GM18505 (cell line): ENCODE data around the gene ZNF469.

Experiments used
- ATAC-seq: cut with Tn5 transposase; IDR thresholded peaks from one replicate; pipeline ENCODE4 v1.9.1; 2021; ENCODE audit not compliant: unreplicated experiment
- POLR2A ChIP-seq: IDR thresholded peaks from 4 replicates; pipeline ENCODE4 v1.6.1; 2011; ENCODE audit warnings: borderline replicate concordance; ENCODE audit not compliant: insufficient read depth, insufficient read length; ENCODE audit errors: extremely low read depth

The ZNF469 gene

GRCh38 chr16:88363239-88363891 lies 19.4 kb upstream of the ZNF469 start:
- no peak for ATAC-seq
- TF ChIP-seq POLR2A: no peak

DNA sequence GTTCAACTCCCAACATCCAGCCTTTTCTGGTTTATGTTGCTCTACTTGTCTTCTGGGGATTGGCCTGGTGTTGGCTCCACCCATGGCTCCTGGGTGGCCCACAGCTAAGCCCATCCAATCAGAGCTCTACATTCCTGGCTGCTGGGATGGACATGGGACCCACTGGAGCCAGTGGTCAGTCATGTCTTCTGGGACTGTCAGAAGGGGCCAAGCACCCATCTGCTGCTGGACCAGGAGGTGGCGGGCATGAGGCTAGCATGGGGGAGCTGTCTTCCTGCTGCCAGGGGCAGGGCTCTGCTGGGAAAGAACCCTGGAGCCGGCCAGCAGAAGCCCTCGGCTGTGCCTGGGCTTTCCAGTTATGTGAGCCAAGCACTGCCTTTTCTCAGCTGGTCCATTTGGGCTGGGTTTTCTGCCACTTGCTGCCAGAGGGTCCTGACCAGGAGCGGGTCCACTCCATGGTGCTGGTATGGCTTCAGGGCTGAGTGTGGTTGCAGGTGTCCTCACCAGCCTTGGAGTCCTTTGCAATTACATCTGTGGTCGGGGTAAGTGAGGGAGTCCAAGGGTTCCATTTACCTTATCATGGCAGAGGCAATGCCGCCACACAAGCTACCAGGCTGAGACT lies 17.4 kb upstream of the ZNF469 start:
- ATAC-seq: no peak
- no peak for TF ChIP-seq POLR2A

- no peak for ATAC-seq
Measured at GRCh38 chr16:88366032-88366703, 16.6 kb upstream of the ZNF469 start.

DNA sequence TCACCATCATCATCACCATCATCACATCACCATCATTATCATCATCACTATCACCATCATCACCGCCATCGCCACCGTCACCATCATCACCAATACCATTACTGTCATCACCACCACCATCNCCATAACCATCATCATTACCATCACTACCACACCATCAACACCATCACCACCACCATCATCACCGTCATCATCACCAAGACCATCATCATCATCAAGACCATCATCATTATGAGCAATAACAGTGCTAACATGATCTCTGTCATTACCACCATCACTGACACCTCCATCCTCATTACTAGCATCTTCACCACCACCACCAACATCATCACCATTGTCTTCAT lies 16.1 kb upstream of the ZNF469 start:
- no peak for TF ChIP-seq POLR2A
- ATAC-seq: no peak

More at GRCh38 chr16:88366032-88366703, 16.6 kb upstream of the ZNF469 start:
- no peak for TF ChIP-seq POLR2A

- no peak for ATAC-seq
- no peak for TF ChIP-seq POLR2A
Measured at GRCh38 chr16:88367560-88367959, 15.2 kb upstream of the ZNF469 start.

GRCh38 chr16:88368036-88368435 lies 14.7 kb upstream of the ZNF469 start:
- ATAC-seq: no peak
- TF ChIP-seq POLR2A: no peak

DNA sequence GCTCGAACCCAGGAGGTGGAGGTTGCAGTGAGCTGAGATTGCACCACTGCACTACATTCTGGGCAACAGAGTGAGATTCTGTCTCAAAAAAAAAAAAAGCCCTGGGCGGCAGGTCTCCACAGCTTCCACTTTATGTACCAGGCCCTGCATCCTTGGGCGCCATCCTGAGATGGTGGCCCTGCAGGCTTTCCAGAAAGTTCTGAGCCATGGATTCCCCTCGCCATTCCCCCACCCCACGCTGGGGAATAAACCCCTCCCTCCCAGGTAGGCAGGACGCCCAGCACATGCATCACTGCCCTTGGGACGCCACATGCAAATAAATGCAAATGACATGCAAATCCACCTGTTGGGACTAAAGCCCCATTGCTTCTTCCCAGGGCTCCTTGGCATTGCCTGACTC lies 13.8 kb upstream of the ZNF469 start:
- TF ChIP-seq POLR2A: no peak
- no peak for ATAC-seq

GRCh38 chr16:88369447-88370008 lies 13.2 kb upstream of the ZNF469 start:
- no peak for ATAC-seq
- no peak for TF ChIP-seq POLR2A

- no peak for TF ChIP-seq POLR2A
- no peak for ATAC-seq
Measured at GRCh38 chr16:88370365-88370764, 12.4 kb upstream of the ZNF469 start.

DNA sequence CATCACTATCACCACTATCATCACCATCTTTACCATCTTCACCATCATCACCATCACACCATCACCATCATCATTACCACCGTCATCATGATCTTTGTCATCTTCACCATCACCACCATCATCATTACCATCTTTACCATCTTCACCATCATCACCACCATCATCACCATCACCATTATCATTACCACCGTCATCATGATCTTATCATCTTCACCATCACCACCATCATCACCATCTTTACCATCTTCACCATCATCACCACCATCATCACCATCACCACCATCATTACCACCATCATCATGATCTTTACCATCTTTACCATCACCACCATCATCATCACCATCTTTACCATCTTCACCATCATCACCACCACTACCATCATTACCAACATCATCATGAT lies 10.2 kb upstream of the ZNF469 start:
- ATAC-seq: no peak
- TF ChIP-seq POLR2A: no peak

DNA sequence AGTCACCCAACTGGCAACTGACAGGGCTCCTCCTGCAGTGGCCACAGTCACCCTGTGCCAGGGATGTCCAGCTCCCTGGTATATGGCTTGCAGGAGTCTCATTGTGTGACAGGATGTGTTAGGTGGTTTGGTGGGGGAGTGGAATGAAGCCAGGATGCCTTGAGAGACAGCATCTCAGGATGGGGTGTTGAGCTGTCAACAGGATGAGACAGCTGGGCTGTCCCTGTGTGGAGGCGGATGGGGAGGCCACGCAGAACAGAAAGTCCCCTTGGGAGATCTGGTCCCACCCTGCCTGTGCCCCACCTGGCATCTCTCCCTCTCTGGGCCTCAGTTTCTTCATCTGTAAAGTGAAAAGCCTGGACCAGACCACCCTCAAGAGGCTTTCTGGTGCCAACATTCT lies 9.5 kb upstream of the ZNF469 start:
- TF ChIP-seq POLR2A: no peak

DNA sequence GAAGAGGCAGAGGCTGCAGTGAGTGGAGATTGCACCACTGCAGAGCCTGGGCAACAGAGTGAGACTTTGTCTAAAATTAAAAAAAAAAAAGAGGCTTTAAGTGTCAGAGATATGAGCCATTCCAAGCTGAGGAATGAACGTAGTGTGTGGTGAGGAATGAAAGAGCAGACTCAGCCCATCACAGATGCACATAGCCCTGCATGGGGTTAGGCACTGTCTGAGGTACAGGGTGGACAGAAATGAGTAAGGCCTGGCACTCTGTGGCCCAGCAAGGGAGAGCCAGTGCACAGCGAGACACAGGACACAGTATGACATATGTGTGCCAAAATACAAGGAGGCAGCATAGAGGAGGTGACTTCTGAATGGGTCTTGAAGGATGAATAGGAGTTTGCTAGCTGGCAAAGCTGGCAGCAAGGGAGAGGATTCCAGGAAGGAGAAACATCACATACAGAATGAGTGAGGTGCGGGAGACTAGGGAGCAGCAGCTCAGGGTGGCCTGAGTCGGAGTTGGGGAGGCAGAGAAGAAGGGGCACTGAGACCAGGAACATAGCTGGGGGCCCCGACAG lies 8.7 kb upstream of the ZNF469 start:
- ATAC-seq: no peak
- TF ChIP-seq POLR2A: no peak

More for the DNA sequence above, 9.5 kb upstream of the ZNF469 start:
- no peak for ATAC-seq

DNA sequence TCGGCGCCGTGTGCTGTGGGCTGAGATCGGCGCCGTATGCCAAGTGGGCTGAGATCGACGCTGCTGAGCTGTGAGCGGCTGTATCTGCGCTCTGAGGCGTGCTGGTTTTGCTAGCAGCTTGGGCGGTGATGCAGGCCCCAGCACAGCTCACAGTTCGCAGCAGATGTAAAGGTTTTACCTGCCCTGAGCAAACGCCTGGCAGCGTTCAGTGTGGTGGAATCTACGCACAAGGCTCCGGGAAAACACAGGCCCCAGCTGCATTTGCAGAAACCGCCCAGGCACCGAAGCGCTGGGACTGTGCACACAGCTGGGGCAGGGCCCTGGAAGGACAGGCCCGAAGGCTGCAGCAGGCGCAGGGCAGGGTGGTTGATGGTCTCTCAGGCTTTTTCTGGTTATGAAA lies 8.0 kb upstream of the ZNF469 start:
- no peak for ATAC-seq
- no peak for TF ChIP-seq POLR2A
